Left ventricle myocardium inferior (tissue), 1 donor: ENCODE results near the gene XYLT2. TPM values are rescaled to one million over a fixed set of nuclear protein-coding genes. Genes with fewer than 3 reads are reported as not detected.
"Not testable (repeated sequence)": the region's sequence is repeated elsewhere in the genome, so short reads cannot be mapped to it uniquely, and the experiment has no call there.

Experiments used
- DNase-seq: peaks from one replicate; pipeline ENCODE4 v3.0.0-alpha.2; 2020
- H3K27ac ChIP-seq: fragments of 200-600 bp; replicated peaks from 2 replicates; pipeline ENCODE4 v1.8.0; 2021
- H3K27me3 ChIP-seq: fragments of 200-600 bp; 2 replicates; pipeline ENCODE4 v1.8.0; 2021; ENCODE audit warnings: low read depth
- H3K36me3 ChIP-seq: fragments of 200-600 bp; 2 replicates; pipeline ENCODE4 v1.8.0; 2021
- H3K4me1 ChIP-seq: fragments of 200-600 bp; 2 replicates; pipeline ENCODE4 v1.8.0; 2021
- H3K4me3 ChIP-seq: fragments of 200-600 bp; 2 replicates; pipeline ENCODE4 v1.8.0; 2021; ENCODE audit warnings: mild to moderate bottlenecking, moderate library complexity
- H3K9me3 ChIP-seq: fragments of 200-600 bp; replicated peaks from 2 replicates; pipeline ENCODE4 v1.8.0; 2021
- CTCF ChIP-seq: fragments of 200-600 bp; IDR thresholded peaks from 2 replicates; pipeline ENCODE4 v1.8.0; 2021; ENCODE audit warnings: antibody characterized with exemption, mild to moderate bottlenecking, borderline replicate concordance
- intact Hi-C: fragments of 100-400 bp; cut with micrococcal nuclease; formaldehyde crosslinking; loops from one replicate; pipeline ENCODE4 v1.11.0; 2022
- long read RNA-seq: library from polyadenylated mRNA; unstranded; transcript quantifications from one replicate; pipeline ENCODE4 v2.0.0, GENCODE V29; 2021
- total RNA-seq: library from RNA; stranded (reverse); fragmentation: NEBNext Ultra II Directional; extraction: Animal tissue kit (Norgen Biotek cat#: 25700); gene quantifications from one replicate; pipeline ENCODE4 v1.2.1, GENCODE V29; 2021
- donor health status: DM: no; HTN: yes; CAD: no; lungs with severe emphysema.

The XYLT2 gene
- total RNA-seq = 12.6 TPM
- long read RNA-seq, transcript XYLT2-201 (11 exons, 3,507 nt) = major isoform, 7 of 13 reads
- long read RNA-seq, partial matches to known transcripts = 2 of 13 reads
- long read RNA-seq, other reads (novel, unspliced or antisense) = 1 of 13 reads

DNA sequence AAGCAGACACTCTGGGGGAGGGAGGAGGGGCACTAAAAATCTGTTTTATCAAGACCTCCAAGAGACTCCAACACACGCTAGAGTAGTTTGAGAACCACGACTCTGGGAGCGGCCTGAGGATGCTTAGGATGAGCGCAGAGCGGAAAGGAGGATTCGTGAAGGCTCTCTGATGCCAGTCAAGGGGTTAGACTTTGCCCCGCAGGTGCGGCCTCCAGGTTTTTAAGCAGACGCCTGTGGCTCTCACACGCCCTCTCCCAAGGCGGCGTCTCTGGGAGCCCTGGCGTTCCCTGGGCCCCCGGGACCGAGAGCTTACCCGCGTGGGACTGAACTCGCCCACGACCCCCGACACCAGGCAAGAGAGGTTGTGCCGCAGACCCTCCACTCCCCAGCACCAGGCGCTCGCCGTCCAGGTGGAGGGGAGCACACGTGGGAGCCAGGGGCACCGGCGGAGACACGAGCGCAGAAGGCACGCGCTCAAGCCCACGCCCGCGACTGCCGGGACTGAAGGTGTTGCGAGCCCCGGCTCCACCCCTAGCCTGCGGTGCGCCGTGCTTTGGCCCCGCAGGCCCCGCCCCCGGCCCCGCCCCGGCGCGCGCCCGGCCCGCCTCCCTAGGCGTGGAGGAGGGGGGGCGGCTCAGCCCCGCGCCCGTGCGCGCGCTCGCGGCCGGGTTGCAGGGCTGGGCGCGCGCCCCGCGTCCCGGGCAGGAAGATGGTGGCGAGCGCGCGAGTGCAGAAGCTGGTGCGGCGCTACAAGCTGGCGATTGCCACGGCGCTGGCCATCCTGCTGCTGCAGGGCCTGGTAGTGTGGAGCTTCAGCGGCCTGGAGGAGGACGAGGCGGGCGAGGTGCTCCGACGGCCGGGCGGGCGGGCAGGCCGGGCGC lies at the start of gene XYLT2:
Gene XYLT2 (plus strand): TSS at position 695 of the 881 bp plus-strand sequence. CDS start 15 bp downstream, at position 710.
- Histone ChIP-seq H3K4me1 (peaks cover 37% of the 10 kb centered on the region), H3K27me3 (no peaks in the 10 kb centered on the region), H3K36me3 (no peaks in the 10 kb centered on the region), H3K4me3 (peak within 1 kb of the TSS; percentile 96), H3K9me3 (no peaks in the 10 kb centered on the region), H3K27ac (peak within 1 kb of the TSS; percentile 73)
- TF ChIP-seq CTCF = no peak
- peak; percentile 90 for DNase-seq
- intact Hi-C loops = no loop called here

- no peak overlapping the region for H3K27ac ChIP-seq
- H3K4me3 ChIP-seq = no peak overlapping the region
- DNase-seq = peak; percentile 64
- H3K36me3 ChIP-seq = no peaks in the 10 kb centered on the region
- intact Hi-C loops = no loop called here
- no peaks in the 10 kb centered on the region for H3K9me3 ChIP-seq
- TF ChIP-seq CTCF = peak; percentile 94
- H3K4me1 ChIP-seq = no peaks in the 10 kb centered on the region
- H3K27me3 ChIP-seq = peaks cover 5% of the 10 kb centered on the region
Observed at GRCh38 chr17:50297407-50297865, 48.5 kb upstream of the XYLT2 start.

GRCh38 chr17:50298018-50298417 lies 47.9 kb upstream of the XYLT2 start:
- Histone ChIP-seq H3K27ac (no peak overlapping the region), H3K4me1 (no peaks in the 10 kb centered on the region), H3K36me3 (no peaks in the 10 kb centered on the region), H3K9me3 (no peaks in the 10 kb centered on the region), H3K4me3 (no peak overlapping the region), H3K27me3 (peaks cover 6% of the 10 kb centered on the region)
- DNase-seq = no peak
- intact Hi-C loops = no loop called here
- no peak for TF ChIP-seq CTCF

DNA sequence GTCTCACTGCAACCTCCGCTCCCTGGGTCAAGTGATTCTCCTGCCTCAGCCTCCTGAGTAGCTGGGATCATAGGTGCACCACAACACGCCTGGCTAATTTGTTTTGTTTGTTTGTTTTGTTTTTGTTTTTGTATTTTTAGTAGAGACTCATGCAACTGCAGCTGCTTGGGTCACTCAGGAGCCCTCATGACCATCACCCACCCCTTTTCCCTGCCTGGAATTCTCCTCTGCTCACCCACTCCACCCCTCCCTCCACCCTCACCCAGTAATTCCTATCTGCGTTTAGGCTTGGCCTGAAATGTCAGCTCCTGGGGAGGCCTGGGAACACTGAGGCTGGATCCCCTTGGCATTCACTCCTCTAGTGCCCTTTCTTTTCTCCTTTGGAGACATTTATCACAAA lies 46.1 kb upstream of the XYLT2 start:
- Histone ChIP-seq H3K27ac (no peak overlapping the region), H3K4me1 (no peaks in the 10 kb centered on the region), H3K27me3 (peaks cover 16% of the 10 kb centered on the region), H3K36me3 (no peaks in the 10 kb centered on the region), H3K9me3 (no peaks in the 10 kb centered on the region), H3K4me3 (no peak overlapping the region)
- no peak for DNase-seq
- no peak for TF ChIP-seq CTCF
- intact Hi-C loops = no loop called here

DNA sequence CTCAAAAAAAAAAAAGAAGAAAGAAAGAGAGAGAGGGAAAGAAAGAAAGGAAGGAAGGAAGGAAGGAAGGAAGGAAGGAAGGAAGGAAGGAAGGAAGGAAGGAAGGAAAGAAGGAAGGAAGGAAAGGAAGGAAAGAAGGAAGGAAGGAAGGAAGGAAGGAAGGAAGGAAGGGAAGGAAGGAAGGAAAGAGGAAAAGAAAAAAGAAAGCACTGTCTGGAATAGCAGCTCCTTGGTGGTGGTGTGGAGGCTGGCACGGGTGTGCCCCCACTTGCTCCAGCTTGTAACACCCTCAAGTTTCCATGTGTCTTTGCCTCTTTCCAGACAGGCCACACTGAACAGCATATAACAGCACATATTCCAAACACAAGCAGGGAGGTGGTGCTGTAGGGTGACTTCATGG lies 45.1 kb upstream of the XYLT2 start:
- H3K27ac ChIP-seq, intact Hi-C loops, H3K4me1 ChIP-seq, DNase-seq, H3K4me3 ChIP-seq, H3K36me3 ChIP-seq, H3K9me3 ChIP-seq: not testable (repeated sequence)
- peaks cover 16% of the 10 kb centered on the region for H3K27me3 ChIP-seq
